ENCODE data around the gene GLI3.

DNA sequence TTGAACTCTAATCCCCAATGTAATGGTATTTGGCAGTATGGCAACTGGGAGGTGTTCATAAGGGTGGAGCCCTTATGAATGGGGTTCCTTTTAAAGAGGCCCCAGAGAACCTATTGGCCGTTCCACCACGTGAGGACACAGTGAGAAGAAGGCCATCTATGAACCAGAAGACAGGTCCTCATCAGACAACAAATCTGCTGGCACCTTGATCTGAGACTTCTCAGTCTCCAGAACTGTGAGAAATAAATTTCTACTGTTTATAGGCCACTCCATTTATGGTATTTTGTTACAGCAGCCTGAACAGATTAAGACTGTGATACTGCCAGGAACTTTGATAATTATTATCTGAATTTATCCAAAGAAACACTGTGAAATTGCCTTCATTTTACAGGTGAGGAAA lies 132.3 kb downstream of the GLI3 start:
- TF ChIP-seq, protein P1, sequence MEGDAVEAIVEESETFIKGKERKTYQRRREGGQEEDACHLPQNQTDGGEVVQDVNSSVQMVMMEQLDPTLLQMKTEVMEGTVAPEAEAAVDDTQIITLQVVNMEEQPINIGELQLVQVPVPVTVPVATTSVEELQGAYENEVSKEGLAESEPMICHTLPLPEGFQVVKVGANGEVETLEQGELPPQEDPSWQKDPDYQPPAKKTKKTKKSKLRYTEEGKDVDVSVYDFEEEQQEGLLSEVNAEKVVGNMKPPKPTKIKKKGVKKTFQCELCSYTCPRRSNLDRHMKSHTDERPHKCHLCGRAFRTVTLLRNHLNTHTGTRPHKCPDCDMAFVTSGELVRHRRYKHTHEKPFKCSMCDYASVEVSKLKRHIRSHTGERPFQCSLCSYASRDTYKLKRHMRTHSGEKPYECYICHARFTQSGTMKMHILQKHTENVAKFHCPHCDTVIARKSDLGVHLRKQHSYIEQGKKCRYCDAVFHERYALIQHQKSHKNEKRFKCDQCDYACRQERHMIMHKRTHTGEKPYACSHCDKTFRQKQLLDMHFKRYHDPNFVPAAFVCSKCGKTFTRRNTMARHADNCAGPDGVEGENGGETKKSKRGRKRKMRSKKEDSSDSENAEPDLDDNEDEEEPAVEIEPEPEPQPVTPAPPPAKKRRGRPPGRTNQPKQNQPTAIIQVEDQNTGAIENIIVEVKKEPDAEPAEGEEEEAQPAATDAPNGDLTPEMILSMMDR (conservative IDR thresholded peaks at IDR 0.05; ENCODE audit: low read depth, low read length) = no peak
- TF ChIP-seq MAFK (IDR thresholded peaks at IDR 0.05; ENCODE audit: low read depth, low read length) = no peak
- TF ChIP-seq POLR2A (IDR thresholded peaks at IDR 0.05; ENCODE audit: low read depth, low read length) = no peak
- no peak for TF ChIP-seq RCOR1 (IDR thresholded peaks at IDR 0.05; ENCODE audit: insufficient replicate concordance, low read length)
- no peak for TF ChIP-seq CEBPB (IDR thresholded peaks at IDR 0.05; ENCODE audit: low read depth, low read length)

Data from IMR-90 (cell line).